HG03571 (cell line): ENCODE measurements around the gene NOXO1.
A peak's percentile ranks its signal among the peaks of the same experiment; 100 is the strongest.
"Not testable (repeated sequence)": the region's sequence is repeated elsewhere in the genome, so short reads cannot be mapped to it uniquely, and the experiment has no call there.

ENCODE experiments used
- ATAC-seq: cut with Tn5 transposase; IDR thresholded peaks from one replicate; pipeline ENCODE4 v1.9.1; 2021; ENCODE audit not compliant: unreplicated experiment

NOXO1 gene

DNA sequence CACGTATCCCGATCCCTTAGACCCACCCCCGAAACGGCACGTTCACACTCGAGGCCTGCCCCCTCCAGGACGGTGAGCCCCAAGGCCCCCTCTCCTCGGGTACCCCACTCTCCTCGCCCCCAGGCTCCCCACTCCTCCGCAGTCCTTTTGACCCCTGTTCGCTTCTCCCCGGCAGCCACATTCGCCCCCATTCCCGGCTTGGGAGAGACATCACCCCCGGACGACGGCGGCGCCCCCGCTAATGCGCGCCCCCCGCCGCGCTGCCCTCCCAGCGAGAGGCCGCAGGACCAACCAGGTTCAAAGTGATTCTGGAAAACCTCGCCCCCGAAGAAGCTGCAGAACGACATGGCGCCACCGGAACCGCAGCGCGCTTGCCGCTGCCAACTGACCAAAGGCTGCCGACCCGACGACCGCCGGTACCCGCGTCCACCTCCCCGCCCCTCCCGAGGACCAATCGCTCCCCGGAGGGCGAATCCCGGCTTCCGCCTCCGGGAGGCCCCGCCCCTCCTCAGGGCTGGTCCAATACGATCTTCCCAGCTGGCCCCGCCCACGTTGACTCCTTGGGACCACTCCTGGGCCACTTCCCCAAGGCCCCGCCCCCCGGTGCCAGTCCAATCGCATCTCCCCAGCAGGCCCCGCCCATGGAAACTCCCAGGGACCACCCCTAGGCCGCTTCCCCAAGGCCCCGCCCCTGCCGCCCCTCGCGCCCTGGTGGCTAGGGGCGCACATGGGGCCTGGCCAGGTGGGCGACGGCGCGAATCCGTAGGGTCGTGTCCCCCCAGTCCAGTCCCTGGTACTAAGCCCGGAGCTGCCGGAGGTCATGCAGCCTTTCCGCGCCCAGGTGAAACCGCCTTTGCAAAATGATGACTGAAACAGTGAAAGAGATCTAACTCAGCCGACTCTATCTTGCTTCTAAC lies 38.2 kb downstream of the NOXO1 start, which contains the start of gene MSRB1:
Gene MSRB1 (minus strand): TSS at position 390 of the 917 bp plus-strand sequence. CDS start 43 bp downstream, at position 347.
- peak; percentile 86 for ATAC-seq

- ATAC-seq: no peak
These were observed 39.0 kb downstream of the NOXO1 start for GRCh38 chr16:1942047-1942809.

GRCh38 chr16:1941162-1942046 lies 39.9 kb downstream of the NOXO1 start:
- ATAC-seq: no peak

DNA sequence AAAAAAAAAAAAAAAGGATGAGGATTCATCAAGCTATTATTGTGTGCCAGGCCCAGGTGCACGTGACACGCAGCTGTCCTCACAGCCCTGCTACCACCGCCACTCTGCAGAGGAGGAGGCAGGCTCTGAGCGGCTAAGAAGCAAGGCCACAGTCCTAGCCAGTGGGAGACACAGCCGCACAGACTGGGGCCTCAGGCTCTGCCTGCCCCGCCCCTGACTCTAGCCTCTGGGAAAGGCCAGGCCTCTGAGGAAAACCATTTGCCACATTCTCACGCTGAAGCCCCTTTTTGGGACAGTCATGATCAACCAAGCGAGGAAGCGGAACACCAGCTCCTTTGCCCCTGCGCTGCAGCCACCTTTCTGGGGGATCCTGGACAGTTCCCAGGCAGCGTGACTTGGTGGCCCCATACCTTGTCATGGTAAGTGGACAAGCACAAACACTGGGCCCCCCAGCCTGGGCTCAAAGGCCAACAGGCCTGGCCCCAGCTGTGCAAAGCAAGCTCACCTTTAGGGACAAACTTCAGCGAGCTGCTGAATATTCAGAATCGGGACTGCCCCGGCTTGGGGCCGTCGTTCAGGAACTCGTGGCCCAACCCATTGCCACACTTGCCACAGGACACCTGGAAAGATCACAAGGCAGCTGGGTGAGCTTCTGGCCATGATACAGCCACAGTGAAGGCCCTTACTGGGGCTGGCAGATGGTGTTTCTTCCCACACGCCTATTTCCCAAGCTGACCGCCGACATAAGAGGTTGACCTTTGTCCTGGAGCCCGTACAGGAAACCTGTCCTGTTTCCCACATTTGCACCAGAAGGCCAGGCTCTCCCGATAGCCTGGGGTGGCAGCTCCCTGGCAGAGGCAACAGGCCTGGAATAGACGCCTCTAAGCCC lies 40.8 kb downstream of the NOXO1 start:
- ATAC-seq: no peak

DNA sequence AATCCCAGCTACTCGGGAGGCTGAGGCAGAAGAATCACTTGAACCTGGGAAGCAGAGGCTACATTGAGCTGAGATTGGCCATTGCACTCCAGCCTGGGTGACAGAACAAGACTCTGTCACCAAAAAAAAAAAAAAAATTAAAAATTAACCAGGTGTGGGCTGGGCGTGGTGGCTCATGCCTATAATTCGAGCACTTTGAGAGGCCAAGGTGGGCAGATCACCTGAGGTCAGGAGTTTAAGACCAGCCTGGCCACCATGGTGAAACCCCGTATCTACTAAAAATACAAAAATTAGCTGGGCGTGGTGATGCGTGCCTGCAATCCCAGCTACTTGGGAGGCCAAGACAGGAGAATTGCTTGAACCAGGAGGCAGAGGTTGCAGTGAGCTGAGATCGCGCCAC lies 41.4 kb downstream of the NOXO1 start:
- not testable (repeated sequence) for ATAC-seq

GRCh38 chr16:1938910-1939309 lies 42.4 kb downstream of the NOXO1 start:
- no peak for ATAC-seq

DNA sequence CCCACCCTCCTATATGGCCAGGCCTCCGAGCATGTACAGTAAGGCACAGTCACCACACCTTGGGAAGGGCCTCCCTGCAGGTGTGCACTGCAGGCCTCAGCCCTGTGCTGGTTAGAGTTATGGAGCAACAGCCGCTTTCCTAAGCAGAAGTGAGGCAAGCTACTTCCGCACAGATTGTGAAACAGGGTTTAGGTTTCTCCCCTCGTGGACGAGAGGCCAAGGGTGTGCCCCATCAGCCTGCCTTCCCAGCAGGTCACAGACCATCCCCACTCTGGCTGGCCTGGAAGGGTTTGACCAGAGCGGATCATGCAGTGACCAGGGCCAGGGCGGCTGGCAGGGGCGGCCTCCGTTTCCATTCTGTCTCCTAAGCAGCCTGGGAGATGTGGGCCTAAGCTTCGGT lies 43.0 kb downstream of the NOXO1 start:
- no peak for ATAC-seq

GRCh38 chr16:1936945-1937479 lies 44.3 kb downstream of the NOXO1 start:
- ATAC-seq: no peak

GRCh38 chr16:1933097-1933661 lies 48.1 kb downstream of the NOXO1 start:
- ATAC-seq: no peak

GRCh38 chr16:1932050-1933028 lies 48.9 kb downstream of the NOXO1 start:
- ATAC-seq: no peak

GRCh38 chr16:1930338-1930720 lies 50.9 kb downstream of the NOXO1 start:
- no peak for ATAC-seq

GRCh38 chr16:1929578-1930337 lies 51.5 kb downstream of the NOXO1 start:
- ATAC-seq: peak; percentile 77

DNA sequence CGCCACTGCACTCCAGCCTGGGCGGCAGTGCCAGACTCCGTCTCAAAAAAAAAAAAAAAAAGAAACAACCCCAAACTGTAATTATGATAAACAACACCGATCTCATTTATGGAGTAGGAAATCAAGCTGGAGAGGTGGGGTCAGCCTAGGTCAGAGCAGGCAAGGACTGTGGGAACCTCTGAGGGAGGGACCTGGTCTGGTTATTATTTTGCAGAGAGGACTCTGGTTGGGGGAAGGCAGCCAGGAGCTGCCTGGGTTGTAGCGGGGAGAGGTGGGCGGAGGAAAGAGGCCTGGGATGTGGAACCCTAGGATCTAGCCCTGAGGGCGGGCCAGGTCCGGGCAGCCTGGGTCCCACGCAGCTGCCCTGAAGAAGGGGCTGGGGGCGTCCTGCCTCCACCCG lies 52.2 kb downstream of the NOXO1 start:
- no peak for ATAC-seq
